Measurements from ENCODE around the gene WNT16. TPM values are rescaled to one million over a fixed set of nuclear protein-coding genes. Genes with fewer than 3 reads are reported as not detected.

WNT16 gene
- total RNA-seq, 1 donor from 2014 or later, result not detected

DNA sequence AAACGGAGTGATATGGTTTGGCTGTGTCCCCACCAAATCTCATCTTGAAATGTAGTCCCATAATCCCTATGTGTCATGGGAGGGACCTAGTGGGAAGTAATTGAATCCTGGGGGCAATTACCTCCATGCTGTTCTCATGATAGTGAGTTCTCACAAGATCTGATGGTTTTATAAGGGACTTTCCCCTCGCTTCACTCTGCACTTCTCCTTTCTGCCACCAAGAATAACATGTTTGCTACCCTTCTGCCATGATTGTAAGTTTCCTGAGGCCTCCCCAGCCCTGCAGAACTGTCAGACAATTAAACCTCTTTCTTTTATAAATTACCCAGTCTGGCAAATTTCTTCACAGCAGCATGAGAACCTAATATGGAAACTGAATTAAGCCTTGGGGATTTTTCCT is 48.2 kb downstream of the WNT16 start:
- Histone ChIP-seq H3K9me3 (ENCODE audit: low read depth) (no peaks in the 10 kb centered on the region), H3K79me2 (ENCODE audit: low read depth) (peaks cover 14% of the 10 kb centered on the region), H3K4me3 (no peak overlapping the region), H3K4me1 (no peaks in the 10 kb centered on the region), H3K27ac (no peak overlapping the region), H2AFZ (replicated peaks) (no peak overlapping the region), H3F3A (ENCODE audit: low read depth) (no peaks in the 10 kb centered on the region), H3K9ac (no peak overlapping the region), H4K20me1 (ENCODE audit: low read depth) (peaks cover 3% of the 10 kb centered on the region), H3K36me3 (peaks cover 5% of the 10 kb centered on the region), H3K27me3 (no peaks in the 10 kb centered on the region), H3K4me2 (no peak overlapping the region)
- DNase-seq (ENCODE audit: low spot score), result no peak
- H3K9me3 Mint-ChIP-seq, result no peaks in the 10 kb centered on the region
- H3K27ac Mint-ChIP-seq, result no peak overlapping the region
- H3K27me3 Mint-ChIP-seq (ENCODE audit: insufficient read depth, low read depth), result no peaks in the 10 kb centered on the region
- H3K36me3 Mint-ChIP-seq, result peaks cover 13% of the 10 kb centered on the region
- no peaks in the 10 kb centered on the region for H3K4me1 Mint-ChIP-seq
- H3K4me3 Mint-ChIP-seq, result no peak overlapping the region
- TF ChIP-seq EZH2phosphoT487 (IDR thresholded peaks at IDR 0.05) (no peak), CTCF (IDR thresholded peaks at IDR 0.05) (no peak), EZH2 (IDR thresholded peaks at IDR 0.05) (no peak)

DNA sequence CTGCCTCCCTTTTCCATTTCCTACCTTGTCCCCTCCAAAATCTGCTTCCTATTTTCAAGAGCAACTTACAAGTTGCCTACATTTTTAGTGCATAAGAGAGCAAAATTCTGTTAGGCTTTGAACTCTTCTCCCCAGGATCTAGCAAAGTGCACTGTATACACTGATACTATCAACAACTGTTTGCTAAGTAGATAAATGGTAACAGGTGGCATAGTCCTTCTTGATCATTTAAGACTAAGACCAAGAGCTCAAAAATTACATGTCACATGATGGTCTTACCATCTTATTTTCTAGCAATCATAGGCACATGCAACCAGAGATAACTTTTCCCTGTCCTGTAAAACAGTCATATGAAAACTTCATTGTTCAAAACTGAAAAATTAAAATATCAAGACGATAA is 51.1 kb downstream of the WNT16 start:
- Histone ChIP-seq H3K4me1 (no peaks in the 10 kb centered on the region), H3K9ac (no peak overlapping the region), H3K79me2 (ENCODE audit: low read depth) (peaks cover 43% of the 10 kb centered on the region), H3K4me3 (no peak overlapping the region), H3K27me3 (no peaks in the 10 kb centered on the region), H3F3A (ENCODE audit: low read depth) (no peaks in the 10 kb centered on the region), H3K27ac (no peak overlapping the region), H3K9me3 (ENCODE audit: low read depth) (no peaks in the 10 kb centered on the region), H2AFZ (replicated peaks) (no peak overlapping the region), H4K20me1 (ENCODE audit: low read depth) (peaks cover 9% of the 10 kb centered on the region), H3K4me2 (no peak overlapping the region), H3K36me3 (no peaks in the 10 kb centered on the region)
- no peak for DNase-seq (ENCODE audit: low spot score)
- Mint-ChIP-seq H3K27me3 (ENCODE audit: insufficient read depth, low read depth) (no peaks in the 10 kb centered on the region), H3K4me1 (peaks cover 3% of the 10 kb centered on the region), H3K9me3 (no peaks in the 10 kb centered on the region), H3K4me3 (no peak overlapping the region), H3K36me3 (peaks cover 13% of the 10 kb centered on the region), H3K27ac (no peak overlapping the region)
- TF ChIP-seq CTCF (IDR thresholded peaks at IDR 0.05), result no peak
- no peak for TF ChIP-seq EZH2phosphoT487 (IDR thresholded peaks at IDR 0.05)
- no peak for TF ChIP-seq EZH2 (IDR thresholded peaks at IDR 0.05)

DNA sequence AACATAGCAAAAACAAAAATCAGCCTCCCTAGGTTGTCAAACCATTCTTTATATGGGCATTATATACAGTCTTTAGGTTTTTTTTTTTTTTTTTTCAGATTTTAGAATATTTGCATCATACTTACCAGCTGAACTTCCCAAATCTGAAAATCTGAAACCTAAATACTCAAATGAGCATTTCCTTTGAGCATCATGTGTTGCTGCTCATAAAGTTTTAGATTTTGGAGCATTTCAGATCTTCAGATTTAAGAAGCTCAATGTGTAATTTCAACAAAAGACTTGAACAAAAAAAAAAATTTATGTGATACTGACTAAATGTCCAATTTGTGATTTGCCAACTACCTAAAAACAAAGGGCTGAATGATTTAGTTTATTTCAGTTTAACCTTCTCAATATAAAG is 53.7 kb downstream of the WNT16 start:
- Histone ChIP-seq H2AFZ (replicated peaks) (no peak overlapping the region), H3F3A (ENCODE audit: low read depth) (no peaks in the 10 kb centered on the region), H3K4me2 (no peak overlapping the region), H3K27me3 (no peaks in the 10 kb centered on the region), H3K9ac (no peak overlapping the region), H3K27ac (no peak overlapping the region), H3K9me3 (ENCODE audit: low read depth) (no peaks in the 10 kb centered on the region), H4K20me1 (ENCODE audit: low read depth) (peaks cover 32% of the 10 kb centered on the region), H3K4me3 (no peak overlapping the region), H3K79me2 (ENCODE audit: low read depth) (peaks cover 69% of the 10 kb centered on the region), H3K36me3 (no peaks in the 10 kb centered on the region), H3K4me1 (peaks cover 6% of the 10 kb centered on the region)
- Mint-ChIP-seq H3K4me1 (peaks cover 15% of the 10 kb centered on the region), H3K27ac (no peak overlapping the region), H3K4me3 (no peak overlapping the region), H3K9me3 (no peaks in the 10 kb centered on the region), H3K36me3 (peaks cover 7% of the 10 kb centered on the region), H3K27me3 (ENCODE audit: insufficient read depth, low read depth) (no peaks in the 10 kb centered on the region)
- no peak for TF ChIP-seq EZH2 (IDR thresholded peaks at IDR 0.05)
- no peak for TF ChIP-seq EZH2phosphoT487 (IDR thresholded peaks at IDR 0.05)
- TF ChIP-seq CTCF (IDR thresholded peaks at IDR 0.05), result no peak
- DNase-seq (ENCODE audit: low spot score), result no peak

Measured in neural progenitor cell (in vitro differentiated cells).